Stimulated activated CD4-positive, alpha-beta T cell treated with anti-CD3 and anti-CD28 coated beads, Interleukin-2, amount 100 ng/mL, for 4 hours (primary cell): ENCODE data around the gene SRP68.

ENCODE experiments used
- DNase-seq: peaks from one replicate; pipeline ENCODE4 v3.0.0-alpha.2; 2020; ENCODE audit warnings: low read depth

The SRP68 gene

GRCh38 chr17:76018340-76018680 is 54.0 kb downstream of the SRP68 start:
- DNase-seq: no peak

DNA sequence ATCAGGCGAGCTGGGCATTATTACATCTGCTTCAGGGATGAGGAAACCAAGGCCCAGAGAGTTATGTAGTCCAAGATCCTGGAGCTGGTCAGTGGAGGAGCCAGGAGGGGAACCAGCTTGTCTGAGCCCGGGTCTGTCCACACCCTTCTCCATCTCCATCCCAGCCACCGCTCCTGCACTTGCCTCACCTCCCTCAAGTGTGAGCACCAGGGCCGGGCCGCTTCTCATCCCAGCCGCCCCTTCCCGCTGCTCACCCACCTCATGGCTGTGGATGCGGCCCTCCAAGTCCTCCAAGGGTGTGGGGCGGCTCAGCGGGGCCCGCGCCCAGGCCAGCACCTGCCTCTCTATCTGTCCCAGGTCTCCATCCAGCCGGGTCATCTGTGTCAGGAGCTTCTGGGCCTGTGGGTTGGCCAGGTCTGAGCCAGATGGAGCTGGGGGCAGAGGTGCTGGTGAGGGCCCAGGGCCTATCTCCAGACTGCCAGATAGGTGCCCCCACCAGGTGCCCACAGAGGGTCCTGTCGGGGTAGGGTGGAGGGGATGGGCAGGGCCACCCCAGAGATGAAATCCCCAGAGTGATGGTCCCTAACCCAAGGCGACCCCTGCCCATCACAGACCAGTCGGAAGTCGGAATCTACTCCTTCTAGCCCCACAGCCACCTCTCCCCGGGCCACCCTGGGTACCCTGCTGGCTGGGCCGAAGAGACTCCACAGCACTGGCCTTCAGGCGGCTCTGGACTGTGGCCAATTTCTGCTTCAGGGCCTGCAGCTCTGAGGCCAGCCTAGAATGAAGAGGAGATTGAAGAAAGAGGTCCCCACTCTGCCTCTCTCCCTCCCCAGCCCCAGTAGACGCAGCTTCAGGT is 54.6 kb downstream of the SRP68 start:
- DNase-seq: no peak

DNA sequence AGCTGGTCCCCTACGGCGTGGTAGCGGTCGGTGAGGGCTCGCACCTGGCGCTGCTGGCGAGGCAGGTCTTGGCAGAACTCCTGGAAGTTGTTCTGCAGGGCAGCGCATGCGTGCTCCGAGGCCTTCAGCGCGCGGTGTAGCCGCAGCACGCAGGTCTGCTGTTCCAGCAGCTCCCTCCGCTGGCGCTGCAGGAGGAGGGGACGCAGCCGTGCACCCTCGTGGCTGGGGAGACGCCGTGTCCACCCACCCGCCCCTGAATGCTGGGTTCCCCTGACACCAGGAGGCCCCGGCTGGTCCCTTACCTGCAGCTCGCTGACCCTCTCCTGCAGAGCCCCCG is 57.4 kb downstream of the SRP68 start:
- DNase-seq: no peak

DNA sequence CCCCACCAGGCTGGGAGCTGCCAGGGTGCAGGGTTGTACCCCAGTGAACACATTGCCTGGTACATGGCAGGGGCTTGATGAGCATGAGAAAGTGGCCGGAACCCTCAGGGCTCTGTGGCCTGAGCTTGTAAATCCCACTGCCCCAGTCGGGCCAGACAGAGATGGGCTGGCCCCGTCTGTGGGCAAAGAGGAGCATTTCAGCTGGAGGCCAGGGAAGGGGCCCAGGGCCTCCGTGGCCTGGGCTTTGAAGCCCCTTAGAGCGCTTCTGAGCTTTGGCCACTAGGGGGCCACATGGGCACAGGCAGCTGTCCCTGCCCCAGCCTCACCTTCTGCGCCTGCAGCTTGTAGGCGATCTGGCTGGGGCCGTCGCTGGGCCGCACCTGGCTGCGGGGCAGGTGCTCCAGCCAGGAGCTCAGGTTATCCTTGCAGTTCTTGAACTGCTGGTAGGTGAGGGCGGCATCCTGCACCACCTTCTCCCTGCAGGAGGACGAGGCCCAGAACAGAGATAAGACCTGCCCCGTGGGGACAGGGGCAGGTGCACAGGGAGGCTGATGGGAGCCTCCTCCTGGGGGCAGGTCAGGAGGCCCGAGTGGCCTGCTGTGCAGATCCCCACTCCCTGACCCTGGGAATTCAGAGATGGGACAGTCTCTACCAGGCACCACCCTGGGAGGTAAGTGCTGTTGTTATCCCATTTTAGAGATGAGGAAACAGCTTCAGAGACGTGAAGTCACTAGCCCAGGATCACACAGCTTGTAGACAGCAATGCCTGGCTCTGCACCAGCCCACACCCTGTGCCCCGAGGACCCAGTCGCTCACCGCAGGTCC is 58.0 kb downstream of the SRP68 start:
- peak; percentile 63 for DNase-seq

DNA sequence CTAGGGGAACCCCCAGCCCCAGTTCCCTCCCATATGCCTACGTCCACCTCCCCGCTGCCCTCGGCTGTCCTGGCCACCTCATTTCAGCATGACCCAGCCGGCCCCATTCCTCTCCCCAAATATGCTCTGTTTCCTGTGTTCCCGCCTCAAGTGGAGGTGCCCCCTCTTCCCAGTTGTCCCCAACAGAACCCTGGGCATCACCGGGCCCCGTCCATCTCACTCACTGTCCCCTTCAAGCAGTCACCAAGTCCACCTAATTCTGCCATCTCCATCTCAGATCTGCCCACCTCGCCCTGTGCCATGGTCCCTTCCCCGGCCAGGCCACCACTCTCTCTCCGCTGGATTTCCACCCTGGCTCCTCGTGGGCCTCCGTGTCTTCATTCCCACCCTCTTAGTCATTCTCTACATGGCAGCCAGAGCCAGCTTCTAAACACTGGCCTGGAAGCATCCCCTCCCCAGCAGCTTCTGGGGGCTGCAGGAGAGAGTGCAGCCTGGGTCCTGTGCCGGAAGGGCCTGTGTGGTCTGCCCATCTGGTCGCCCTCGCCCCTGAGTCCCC is 58.9 kb downstream of the SRP68 start:
- DNase-seq: no peak

DNA sequence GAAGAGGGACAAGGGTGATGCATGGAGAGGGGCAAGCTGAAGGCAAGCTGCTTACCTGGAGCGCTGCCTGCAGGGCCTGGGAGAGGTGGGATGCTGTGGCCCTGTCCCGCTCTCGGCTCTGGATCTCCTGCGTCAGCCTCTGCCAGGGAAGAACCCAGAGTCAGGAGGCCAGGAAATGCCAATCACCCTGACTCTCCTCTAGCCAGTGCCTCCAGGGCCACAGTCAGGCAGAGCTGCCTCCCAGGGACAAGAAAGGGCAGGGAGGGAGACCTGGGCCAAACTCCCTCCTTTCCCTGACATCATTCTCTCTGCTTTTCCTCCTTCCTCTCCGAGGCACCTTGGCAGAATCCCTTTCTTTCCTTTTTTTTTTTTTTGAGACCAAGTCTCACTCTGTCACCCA is 60.4 kb downstream of the SRP68 start:
- DNase-seq: no peak

GRCh38 chr17:76009969-76010661 is 62.2 kb downstream of the SRP68 start:
- DNase-seq: no peak

- DNase-seq: no peak
These were observed 62.9 kb downstream of the SRP68 start for GRCh38 chr17:76009447-76009846.

DNA sequence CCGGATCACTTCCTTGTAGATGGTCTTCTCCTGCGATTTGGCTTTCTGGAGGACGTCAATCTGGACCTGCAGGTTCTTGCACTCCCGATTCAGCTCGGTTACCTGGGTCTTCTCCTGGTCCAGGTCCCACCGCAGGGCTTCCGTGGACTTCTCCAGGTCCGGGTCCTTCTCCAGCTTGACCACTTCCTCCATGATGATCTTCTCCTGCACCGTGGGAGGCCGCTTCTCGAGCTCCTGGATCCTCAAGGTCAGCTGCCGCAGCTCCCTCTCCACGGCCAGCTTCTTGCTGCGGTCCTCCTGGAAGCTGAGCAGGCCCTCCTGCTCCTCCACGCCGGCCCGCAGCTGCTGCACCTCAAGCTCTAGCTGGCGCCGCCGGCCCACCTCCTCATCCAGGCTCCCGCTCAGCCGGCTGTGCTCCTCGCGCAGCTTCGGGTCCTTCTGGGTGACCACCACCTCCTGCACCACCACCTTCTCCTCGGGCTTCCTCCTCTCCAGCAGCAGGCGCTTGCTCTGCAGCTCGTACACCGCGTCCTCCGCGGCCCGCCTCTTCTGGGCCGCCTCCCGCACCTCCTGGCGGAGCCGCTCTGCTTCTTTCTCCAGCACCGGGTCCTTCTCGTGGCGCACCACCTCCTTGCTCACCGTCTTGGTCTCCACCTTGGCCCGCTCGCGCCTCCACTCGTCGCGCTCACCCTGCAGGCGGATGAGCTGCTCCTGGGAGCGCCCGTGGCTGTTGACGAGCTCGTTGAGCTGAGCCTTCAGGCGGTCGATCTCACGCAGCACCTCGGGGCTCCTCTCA is 63.5 kb downstream of the SRP68 start:
- DNase-seq: no peak

DNA sequence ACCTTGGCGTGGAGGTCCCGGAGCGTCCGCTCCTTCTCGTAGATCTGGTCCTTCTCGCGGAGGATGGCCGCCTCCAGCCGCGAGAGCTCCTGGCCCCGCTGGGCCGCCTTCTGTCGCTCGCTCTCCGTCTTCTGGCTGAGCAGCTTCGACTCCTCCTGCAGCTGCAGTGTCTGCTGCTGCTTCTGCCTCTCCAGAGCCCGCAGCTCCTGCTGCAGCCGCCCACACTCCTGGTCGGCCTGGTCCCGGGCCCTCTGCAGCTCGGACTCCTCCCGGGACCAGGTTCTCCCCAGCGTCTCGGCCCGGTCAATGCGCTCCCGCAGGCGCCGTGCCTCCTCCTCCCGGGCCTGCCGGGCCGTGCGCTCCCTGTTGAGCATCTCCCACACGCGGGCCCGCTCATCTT is 64.1 kb downstream of the SRP68 start:
- DNase-seq: no peak

DNA sequence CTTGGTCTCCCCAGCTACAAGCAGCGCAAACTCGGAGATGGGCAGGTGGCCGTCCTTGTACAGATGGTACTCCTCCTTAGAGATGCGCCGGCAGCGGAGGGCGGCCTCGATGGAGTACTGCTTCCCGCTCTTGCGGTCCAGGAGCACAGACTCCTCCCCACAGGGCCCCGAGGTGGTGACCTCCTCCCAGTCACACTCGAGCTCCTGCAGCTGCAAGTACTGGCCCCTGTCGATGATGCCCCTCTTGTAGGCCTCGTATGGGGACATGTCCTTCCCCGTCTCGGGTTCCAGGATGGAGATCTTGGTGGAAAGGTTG is 64.5 kb downstream of the SRP68 start:
- DNase-seq: no peak

DNA sequence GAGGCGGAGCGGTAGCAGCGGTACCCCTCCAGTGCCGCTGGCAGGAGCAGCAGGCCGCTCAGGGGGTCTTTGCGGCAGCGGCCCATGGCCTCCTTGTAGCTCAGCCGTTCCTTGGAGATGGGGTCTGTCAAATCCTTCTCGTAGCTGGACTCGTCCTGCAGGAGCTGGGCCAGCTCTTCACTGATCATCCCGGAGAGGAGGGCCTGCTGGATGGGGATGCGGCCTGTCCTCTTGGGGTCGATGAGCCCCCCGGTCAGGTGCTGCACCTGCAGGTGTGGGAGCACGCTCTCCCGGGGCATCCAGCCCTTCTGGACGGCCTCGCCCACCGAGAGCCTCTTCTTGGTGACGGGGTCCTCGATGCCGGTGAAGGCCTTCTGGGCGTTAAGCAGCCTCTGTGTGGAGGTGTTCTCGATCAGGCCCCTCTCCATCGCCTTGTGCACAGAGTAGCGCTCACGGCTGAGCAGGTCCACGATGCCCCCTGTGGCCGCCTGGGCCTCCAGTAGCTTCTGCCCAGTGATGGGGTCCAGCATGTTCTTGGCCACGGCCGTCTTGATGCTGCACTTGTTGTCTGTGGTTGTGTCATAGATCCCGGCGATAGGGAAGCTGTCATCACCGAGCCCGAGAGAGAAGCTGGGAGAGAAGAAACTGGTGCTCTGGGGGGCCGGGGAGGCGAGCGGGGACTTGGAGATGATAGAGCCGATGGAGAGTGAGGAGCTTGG is 65.0 kb downstream of the SRP68 start:
- no peak for DNase-seq

- peak; percentile 66 for DNase-seq
These were observed 66.8 kb downstream of the SRP68 start for GRCh38 chr17:76005263-76006149.

DNA sequence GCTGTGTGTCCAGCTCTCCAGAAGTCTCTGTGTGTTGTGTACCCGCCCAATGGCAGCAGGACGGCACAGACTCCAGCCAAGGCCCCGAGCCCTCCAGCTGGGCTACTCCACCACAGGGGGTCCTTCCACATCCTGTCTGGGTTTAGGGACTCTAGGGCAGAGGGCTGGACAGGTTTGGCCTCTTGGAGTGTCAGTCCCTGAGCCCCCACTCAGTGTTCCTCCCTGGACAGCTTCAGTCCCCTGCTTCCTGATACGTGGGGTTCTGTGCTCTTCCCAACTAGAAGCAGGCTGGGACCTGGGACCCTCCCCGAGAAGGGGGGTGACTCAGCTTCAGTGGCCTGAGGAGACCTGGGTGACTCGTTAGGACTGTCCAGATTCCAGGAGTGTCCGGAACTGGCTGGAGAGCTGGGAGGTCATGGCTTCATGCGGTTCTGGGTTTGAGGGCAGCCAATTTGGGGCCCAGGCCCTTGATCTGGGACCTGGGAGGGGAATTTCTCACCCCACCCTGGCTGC is 67.5 kb downstream of the SRP68 start:
- DNase-seq: no peak

GRCh38 chr17:76003915-76004314 is 68.4 kb downstream of the SRP68 start:
- DNase-seq: no peak

GRCh38 chr17:76002100-76002499 is 70.2 kb downstream of the SRP68 start:
- DNase-seq: no peak

DNA sequence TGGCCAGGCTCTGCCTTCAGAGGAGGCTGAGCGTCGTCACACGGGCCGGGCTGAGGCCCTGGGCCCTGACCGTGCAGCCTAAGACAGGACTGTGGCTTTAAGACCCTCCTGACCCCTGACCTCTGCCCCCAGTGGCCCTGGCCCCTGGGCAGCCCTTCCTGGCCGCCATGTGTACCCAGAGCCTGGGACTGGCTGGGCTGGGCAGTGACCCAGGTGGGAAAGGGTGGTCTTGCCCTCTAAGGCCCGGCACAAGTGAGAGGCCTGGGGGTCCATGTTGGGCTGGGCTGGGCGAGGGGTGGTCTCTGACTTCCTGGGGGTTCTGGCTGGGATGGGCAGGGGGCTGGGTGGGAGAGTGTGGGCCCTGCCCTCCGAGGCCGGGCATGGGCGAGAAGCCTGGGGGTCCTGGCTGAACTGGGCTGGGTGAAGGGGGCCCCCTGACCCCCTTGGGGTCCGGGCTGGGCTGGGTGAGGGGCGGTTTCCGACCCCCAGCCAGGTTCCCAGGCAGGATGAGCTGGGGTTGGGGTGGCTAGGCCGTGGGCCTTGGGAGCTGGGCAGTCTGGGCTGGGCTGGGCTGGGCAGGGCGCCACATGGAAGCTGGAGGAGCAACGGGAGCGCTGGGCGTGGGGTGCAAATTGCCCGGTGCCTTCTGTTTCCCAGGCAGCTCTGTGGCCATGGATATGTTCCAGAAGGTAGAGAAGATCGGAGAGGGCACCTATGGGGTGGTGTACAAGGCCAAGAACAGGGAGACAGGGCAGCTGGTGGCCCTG is 71.4 kb downstream of the SRP68 start, which contains the start of gene CDK3:
Gene CDK3, plus strand, starts transcription at position 101 of the 767 bp plus-strand sequence. Its CDS starts 571 bp downstream, at position 672.
- no peak for DNase-seq

DNA sequence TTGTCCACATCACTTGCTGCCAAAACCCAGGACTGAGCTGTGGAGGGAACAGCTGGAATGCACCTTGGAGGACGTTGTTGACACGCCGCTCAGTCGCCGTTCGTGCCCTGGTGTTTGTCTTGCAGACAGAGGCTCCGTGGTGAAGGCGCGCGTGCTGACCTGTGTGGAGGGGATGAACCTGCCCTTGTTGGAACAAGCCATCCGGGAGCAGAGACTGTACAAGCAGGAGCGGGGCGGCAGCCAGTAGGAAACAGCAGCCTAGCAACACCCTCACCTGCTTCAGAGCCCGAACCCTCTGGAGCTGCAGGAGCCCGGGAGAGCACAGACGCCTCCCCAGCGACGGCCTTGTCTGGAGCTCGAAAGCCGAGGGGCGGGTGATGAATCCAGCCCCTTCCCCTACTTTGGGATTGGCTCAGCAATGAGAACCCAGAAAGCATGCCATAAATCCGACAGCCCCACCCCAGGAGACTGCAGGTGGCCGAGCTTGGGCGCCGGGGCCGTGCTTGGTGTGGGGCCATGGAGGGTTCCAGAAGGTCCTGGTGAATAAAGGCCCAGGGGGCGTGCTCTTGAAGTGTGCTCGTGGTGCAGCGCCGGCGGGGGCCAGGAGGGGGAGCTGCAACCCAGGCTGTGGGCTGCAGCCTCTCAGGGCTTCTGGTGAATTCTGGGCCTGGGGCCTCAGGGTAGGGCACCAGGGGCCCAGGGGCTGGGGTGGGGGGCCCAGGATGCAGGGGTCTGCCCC is 72.1 kb downstream of the SRP68 start:
- DNase-seq: peak; percentile 27
